PC-9 (cell line): ENCODE results near the gene DSTN.

Experiments
- CTCF ChIP-seq: fragments of 200-600 bp; sonication (generic); conservative IDR thresholded peaks from 2 replicates; pipeline ENCODE4 v1.6.1; 2017; ENCODE audit warnings: mixed run types, antibody characterized with exemption, mild to moderate bottlenecking, moderate library complexity
- EZH2 ChIP-seq: fragments of 200-600 bp; sonication (generic); IDR thresholded peaks from 2 replicates; pipeline ENCODE4 v1.8.0; 2017; ENCODE audit warnings: antibody characterized with exemption, low read depth

GRCh38 chr20:17613328-17614175 is 43.7 kb downstream of the DSTN start:
- no peak for TF ChIP-seq CTCF
- no peak for TF ChIP-seq EZH2
